Stimulated activated CD4-positive, alpha-beta T cell treated with anti-CD3 and anti-CD28 coated beads, Interleukin-12 subunit alpha, Interleukin-12 subunit beta, amount 100 ng/mL, for 24 hours (primary cell): ENCODE measurements around the gene ABCC8.

Experiments used
- DNase-seq, 2 experiments: peaks; one replicate each; pipeline ENCODE4 v3.0.0-alpha.2; 2020; ENCODE audit warnings: low read depth in 2 of 2

The ABCC8 gene

DNA sequence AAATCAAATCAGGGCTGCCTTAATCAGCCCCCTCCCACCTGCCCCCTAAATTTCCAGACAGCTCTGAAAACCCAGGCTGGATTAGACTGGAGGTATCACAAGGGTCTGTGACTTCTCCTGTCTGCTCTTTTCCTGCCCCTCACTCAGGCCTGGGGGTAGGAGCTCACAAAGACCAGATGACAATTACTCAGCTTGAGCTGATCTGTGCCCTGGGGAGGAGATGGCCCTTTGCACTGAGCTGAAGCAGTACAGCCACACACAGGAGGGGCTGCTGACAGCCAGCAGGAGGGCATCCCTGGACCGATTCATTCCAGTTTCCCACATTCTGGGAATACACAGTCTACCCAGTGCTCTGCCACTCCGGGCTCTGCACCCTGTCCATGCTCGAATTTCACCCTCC is 4.2 kb downstream of the ABCC8 start:
- DNase-seq: no peak

DNA sequence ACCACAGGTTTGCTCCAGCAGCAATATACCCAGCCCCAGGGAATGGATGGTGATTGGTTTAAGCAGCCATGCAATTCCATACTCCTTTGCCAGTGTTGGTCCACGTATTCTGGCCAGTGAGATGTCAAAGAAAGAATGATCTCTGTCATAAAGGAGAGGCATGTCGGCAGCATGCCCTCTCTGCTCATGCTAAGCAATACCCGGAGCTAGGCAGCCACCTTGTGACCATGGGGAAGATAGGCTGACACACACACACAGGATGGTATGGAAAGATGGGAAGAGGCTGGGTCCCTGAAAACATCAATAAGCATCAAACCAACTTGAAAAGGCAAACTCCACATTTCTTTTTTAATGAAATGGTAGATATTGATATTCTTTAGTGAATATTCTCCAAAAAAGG is 5.1 kb downstream of the ABCC8 start:
- no peak for DNase-seq

DNA sequence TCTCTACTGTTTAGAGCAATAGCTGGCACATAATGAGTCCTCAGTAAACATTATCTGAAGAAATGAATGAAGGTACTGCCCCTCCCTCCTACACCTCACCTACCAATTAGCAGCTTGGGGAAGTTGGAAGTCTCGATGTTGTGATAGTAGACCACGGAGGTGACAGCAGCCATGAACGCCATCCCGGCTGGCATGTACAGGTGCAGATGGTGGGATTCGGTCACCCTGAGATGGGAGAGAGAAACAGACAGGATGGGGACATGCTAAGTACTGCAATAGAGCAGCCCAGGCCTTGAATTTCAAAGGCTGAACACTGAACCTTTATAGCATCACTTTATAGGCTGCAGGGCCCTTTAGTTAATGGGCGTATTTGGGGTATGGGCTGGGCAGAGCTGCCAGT is 6.6 kb downstream of the ABCC8 start:
- no peak for DNase-seq

DNA sequence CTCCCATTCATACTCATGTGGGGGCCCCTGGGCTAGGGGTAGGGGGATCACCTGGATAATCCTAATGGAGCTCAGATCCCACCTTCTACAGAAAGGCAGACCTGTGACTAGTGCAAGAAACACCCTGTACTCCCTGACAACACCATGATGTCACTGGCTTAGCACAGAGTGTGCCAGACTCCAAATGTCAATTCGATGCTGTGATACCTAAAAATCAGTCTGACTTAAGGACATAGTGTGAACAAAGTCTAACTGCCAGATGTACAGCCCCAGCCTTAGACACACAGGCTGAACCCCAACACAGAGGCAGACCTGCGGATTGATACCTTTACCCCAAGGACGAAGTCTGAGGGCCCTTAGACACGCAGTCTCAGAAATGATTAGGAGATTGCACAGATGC is 8.5 kb downstream of the ABCC8 start:
- no peak for DNase-seq

DNA sequence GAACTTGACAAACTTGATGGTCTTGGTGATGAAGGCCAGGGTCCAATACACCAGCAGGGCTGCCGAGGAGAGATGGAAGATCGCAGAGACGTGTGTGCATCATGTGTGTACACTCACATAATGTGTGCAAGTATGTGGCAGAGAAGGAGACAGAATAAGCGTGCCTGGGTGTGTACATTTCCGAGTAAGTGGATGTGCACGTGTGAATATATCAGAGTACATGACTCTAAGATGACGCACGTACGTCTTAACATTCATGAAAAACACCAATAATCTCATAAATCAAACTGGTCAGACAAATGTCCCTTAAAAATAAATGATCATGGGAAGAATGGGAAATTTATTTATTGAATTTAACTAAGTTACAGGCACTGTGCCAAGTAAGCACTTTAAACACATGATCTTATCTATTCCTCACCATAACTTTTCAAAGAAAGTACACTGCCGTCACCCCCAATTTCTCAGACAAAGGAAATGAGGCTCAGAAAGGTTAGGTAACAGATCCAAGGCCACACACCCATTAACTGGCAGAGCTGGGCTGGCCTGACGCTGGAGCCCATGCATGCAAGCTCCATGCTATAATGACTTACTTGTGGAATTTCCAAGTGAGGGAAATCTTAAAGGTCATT is 13.0 kb downstream of the ABCC8 start:
- no peak for DNase-seq

DNA sequence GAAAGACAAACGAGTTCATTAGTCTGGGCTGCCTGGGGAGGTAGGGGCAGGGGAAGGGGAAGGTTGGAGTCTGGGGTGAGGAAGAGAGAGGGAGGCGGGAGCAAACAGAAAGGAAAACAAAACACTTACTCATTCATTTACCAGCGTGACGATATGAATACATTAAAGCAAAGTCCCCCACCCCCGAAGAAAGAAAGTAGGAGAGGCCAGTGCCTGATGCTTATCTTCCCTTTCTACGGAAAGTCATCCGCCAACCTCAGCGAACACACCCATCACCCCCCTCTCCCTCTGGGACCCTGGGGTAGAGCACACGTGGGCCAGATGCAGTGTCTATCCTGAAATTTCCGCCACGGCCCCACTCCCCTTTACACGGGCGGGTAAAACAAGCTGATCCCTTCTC is 13.7 kb downstream of the ABCC8 start:
- no peak for DNase-seq

DNA sequence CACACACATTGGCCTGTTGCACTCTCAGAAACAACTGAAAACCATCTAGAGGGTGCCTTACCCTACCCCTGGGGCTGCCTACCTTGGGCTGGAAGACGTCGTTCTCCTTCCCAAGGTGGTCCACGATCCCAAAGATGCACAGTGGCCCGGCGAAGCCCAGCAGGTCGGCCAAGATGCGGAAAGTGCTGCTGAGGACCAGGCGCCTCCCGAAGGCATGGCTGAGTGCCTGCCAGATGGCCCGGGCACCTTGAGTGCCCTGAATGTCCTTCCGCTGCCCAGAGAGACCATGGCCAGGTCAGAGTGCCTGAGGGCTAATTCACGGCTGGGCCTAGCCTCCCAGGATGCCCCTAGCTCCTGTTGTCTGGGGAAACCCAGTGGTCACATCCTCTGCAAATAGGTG is 16.2 kb downstream of the ABCC8 start:
- DNase-seq: no peak

DNA sequence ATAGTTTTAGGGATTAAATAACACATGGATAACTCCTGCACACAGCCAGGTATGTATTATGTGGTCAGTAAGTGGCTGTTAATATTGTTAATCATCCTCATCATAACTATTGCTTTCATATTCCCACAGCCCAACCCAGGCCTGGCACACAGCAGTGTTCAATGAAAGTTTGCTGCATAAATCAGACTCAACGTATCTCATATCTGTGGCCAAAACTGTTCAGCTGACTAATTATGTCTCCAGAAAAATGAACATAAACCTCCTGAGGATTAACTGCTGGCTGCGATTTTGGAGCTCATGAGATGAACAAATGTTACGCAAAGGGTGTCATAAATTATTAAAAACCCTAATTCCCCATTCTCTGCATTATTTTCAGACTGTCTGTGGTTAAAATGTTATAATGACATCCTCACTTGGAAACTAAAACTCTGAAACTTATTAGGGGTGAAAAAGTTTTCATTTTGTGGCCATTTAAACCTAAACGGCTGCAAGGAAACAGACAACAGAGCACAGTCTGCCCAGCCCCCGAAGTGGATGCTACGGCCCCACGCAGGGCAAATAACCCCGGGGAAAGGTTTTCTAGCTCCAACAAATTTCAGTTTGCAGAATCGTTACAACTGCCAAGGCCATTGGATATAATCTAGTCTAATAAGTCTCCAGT is 17.3 kb downstream of the ABCC8 start:
- no peak for DNase-seq

DNA sequence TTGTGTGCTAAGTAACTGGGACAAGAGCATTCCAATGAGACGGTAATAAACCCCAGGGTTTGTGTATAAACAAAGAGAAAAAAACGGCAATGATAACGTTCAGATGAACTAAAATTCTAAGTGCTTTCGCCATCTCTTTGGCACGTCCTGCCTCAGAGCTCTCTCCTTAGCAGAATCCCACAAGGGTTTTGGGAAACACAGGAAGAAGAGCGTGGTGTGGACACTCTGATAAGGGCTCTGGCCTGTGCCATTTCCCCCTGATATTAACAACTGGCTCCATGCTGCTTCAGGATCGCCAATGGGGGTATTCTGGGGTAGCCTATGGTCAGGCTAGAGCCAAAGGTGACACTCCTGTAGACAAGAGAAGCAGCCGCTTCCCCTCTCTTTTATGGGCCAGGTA is 18.4 kb downstream of the ABCC8 start:
- DNase-seq: no peak

DNA sequence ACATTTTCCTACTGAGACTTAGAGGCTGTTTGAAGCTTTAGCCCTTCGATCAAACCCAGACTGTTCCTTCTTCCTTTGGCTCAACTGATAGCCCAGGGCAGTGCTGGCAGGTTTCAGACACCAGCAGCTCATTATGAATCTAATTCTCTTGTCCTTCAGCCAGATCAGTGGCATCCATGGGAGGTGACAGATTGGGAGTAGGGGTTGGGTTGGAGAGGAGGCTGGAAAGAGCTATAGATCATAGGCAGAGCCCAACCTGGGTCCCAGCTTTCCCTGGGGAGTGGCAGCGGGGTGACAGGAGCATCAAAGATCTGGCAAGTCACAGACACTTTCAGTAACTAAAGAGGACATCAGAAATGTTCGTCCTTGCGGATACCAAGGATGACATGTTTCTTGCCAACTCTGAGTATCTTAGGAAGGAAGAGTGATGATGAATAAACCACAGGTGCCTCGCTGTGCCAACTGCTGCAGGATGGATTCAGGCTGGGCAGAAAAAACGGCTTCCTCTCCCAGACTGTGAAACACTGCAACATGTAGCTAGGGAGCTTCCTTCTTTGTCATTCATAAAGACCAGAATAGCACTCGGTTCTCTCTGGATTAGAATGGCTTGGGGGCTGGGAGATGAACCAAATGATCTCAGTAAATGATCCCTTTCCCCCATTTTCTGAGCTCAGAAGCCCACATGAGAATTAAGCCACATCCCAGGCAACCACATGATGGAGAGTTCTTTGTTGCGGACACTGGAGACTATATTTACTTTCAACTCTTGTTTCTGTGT is 19.1 kb downstream of the ABCC8 start:
- DNase-seq: no peak

DNA sequence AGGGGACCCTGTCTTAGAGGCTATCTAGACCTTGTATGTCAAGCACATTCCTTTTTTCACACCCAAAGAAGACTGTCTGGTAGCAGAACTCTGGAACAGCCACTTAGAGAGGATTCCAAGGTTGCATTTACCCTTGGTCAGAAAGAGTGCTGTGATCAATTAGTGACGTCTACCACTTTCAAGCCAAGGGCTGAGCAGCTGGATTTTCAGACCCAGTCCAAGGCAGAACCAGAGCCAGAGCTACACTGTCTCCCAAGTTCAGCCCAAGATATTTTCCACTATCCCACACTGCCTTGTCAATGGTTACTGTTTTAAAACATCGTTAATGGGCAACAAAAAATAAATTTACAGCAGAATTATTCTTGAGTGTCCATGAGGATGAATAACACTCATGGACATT is 24.0 kb downstream of the ABCC8 start:
- no peak for DNase-seq

DNA sequence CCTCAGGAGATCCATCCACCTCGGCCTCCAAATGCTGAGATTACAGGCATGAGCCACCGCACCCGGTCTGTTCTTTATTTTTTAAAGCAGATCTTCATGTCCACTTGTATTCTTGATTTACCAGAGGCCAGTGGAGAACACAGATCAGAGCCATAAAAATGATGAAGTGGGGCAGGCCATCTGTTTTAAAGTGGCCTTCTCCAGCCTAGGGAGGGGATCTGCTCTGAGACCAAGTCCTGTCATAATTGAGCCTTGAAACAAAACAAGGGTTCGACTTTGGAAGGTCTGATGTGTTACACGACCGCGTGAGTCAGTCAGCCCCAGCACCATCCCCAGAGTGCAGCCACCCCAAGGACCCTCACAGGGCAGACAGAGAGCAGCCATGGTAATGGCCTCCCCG is 27.5 kb downstream of the ABCC8 start:
- DNase-seq: no peak

DNA sequence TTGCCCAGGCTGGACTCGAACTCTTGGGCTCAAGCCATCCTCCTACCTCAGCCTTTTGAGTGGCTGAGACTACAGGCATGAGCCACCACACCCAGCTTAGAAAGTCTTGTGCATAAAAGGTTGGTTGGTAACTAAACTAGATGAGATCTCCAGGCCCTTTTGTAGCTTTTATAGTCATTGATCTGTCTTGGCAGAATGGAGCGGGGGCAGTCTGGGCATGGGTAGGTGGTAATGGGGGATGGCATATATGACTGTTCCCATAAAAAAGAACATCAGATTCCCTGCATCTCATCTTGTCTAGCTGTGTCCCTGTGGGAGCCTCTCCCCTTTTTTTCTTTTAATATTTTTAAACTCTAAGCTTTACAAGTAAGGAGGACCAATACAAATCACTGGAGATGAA is 30.2 kb downstream of the ABCC8 start:
- no peak for DNase-seq

DNA sequence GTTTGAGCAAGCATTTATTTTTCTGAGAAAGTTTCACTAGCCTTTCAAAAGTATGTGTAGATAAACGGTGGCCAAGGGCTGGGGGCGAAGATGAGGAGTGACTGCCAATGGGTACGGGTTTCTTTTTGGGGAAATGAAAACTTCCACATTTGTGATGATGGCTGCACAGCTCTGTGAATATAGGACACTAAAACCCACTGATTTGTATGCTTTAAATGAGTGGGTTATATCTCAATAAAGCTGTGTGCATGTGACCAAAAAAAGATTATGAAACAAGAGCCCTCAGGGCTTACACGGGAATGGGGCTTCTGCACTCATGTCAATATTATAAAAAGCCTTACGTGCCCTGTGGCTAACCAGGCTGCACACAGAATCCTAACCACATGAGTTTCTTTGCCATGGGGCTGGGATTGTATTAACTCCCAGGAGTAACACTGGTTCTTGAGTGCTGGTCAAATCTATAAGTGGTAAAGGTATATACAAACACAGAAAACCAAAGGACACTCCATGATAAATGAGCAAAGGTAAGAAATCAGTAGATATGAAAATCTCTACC is 31.3 kb downstream of the ABCC8 start:
- no peak for DNase-seq

DNA sequence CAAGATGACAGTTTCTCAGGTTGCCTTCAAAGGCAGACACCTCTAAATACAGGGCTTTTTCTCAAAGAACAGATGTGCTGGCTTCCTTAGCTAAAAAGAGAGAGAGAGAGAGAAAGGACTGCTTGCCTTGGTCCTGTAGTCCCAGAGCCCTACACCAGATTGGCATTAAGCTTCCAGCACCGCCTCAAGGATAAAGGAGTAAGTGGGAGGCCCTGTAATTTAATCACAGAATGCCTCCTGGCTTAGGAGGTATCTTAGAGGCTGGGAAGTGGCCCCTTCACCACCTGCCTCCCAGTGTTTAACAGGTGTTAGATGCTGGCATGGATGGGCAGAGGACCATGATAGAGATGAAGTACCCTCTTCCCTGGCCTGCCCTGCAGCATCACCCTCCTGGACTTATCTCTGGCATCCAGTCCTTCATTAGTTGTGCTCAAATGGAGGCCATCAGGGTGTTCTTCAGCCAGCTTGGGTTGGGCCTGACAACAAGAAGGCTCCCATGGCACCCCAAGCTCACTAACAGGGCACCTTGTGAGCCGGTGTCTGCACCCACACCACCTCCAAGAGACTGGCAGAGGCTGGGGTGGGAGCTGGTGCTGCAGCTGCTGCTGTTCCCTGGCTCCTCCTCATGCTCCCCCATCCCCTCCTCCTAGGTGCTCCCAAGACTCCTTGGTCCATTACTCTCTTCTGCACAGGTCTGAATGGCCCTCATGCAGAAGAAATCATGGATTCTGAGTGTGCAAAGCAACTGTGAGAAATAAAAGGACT is 32.5 kb downstream of the ABCC8 start:
- DNase-seq: no peak

DNA sequence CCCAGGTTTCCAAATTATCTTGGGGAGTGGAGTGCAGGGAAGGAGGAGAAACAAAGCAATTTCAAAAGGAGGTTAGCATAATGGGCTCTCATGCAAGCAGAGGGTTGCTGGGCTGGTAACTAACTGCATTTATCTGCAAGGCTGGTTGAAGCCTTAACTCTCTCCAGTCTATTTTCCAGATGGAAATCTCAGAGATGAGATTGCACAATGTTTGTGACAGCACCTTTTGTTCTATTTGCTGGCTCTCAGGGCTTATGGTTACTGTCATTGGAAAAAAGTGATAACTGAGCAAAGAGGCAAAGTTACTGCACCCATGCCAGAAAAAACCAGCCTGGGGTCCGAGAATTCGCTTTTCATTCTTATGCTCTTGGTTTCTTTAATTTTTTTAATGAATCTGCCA is 33.2 kb downstream of the ABCC8 start:
- DNase-seq: no peak

DNA sequence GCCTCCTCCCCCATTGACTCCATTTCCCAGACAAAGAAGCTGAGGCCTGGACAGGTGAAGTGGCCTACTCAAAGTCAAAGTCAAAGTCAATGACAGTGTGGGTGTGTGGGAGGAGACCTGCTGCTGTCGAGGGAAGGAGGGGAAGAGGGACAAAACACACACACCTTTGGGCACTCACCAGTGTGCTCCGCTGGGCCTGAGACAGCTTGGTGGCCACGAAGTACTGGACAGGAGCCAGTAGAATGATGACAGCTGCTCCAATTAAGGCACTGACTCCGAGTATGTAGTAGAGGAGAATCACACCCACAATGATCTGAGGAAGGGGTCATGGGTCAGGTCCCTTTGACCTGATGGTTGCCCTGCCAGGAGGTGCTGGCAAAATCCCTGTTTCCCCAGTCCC is 33.6 kb downstream of the ABCC8 start:
- DNase-seq: no peak

DNA sequence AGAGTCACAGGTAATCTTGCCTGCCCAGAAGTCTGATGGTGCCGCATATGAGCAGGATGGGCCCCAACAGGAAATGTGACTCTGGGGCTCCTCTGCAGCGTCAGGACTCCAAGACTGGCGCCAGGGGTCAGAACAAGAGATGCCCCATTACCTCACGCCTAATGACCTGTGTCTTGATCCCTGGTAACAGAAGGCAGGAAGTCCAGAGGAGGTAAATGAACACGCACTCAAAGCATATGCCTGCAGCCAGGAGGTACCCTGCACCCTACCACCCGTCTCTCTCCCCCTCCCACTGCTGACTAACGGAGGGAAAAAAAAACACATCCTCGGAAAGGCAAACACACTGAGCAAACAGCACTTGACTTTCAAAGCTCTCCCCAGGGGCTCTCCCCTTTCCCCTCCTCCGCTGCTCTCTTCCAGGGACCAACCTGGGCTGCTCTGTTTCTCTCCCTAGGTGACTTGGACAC is 37.3 kb downstream of the ABCC8 start:
- DNase-seq: no peak

DNA sequence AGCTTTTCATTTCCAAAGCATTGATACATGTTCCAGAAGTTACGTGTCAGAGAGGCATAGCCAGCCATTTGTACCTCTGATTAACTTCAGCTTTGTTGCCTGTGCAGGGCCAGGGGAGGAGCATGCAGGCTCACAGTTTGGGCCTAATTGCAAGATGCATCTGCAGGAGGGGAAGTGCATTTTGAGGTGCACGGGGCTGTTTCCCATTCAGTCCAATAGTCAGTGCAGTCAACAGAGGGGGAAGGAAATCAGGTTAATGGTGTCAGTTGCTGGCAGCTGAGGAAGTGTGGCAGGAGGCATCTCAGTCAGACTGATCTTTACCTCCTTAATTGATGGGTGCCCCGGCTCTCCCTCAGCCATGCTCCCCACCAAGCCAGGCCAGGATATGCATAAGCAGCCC is 39.3 kb downstream of the ABCC8 start:
- DNase-seq: no peak

DNA sequence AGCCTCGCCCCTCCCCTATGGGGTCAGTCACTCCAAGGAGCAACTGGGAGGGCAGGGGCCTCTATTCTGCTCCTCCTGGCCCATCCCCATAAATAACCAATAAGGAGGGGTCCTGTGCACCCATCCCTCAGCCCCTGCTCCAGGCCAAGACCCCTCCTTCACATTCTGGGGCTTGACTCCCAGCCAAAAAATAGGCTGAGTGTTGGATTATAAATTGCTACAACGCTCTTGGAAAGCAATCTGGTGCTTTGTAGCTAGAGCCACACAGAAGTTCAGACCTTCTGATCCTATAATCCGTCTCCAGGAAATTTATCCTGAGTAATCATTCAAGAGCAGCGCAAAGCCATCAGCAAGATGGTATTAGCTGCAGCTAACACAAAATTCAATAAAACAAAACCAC is 42.5 kb downstream of the ABCC8 start:
- DNase-seq: no peak

DNA sequence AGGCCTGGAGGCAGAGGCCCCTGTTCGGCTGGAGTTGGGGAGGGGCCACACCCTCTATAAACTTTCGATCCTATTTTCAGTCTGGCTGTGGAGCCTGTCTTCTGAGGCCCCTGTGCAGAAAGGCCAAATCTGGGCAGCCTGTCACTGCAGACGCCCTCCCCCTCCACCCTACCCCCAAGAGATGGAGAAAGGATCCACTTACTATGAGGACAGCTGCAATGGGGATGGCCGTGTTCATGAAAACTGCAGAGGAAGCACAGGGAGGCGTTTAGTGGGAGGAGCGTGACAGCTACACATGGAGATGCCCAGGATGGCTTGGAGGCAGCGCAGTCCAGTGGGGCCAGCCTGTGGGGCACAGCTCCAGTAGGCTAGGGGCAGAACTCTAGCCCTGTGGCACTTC is 44.6 kb downstream of the ABCC8 start:
- no peak for DNase-seq

DNA sequence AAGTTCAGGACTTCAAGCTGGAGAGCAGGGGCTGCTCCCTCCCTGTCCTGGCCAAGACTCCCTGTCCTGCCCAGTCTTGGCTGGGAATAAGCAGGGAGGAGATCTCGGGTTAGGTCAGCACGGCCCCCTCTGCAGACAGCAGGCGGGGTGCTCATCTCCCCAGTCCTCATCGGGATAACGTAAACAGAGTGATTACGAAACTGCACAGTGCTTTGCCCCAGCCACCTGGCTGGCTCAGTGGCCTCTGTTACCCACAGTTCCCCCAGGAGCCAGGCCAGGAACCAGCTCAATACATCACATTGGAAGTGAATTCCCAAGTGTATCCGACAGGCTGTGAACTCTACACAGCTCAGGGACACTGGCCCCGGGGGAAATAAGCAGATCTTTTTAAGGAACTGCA is 45.5 kb downstream of the ABCC8 start:
- DNase-seq: no peak
